DMS153 treated with DMSO at 0.1 percent for 48 hours (cell line): ENCODE data around the gene PLCL1.

ENCODE experiments used
- DNase-seq: peaks from one replicate; lab custom pipeline; 2025; ENCODE audit not compliant: unreplicated experiment; lab: John Stamatoyannopoulos, UW

Gene PLCL1

DNA sequence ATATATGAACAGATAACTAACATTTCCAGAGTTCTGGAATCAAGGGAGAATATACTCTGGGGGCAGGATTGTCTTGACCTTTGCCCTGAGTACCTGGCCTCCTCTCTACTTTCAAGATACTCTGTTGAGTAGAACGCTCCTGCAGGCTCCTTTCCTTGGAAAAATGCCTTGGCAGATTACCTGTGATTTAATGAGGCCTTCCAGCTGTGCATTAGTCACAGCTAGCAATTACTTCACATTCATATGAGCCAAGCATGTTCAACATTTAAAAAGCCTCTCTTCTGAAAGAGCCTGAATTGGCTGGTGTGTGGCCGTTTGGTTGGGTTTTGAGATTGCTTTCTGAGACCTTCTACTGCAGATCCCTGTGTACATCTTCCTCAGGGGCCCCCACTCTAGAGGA lies 142.2 kb downstream of the PLCL1 start:
- DNase-seq: no peak

DNA sequence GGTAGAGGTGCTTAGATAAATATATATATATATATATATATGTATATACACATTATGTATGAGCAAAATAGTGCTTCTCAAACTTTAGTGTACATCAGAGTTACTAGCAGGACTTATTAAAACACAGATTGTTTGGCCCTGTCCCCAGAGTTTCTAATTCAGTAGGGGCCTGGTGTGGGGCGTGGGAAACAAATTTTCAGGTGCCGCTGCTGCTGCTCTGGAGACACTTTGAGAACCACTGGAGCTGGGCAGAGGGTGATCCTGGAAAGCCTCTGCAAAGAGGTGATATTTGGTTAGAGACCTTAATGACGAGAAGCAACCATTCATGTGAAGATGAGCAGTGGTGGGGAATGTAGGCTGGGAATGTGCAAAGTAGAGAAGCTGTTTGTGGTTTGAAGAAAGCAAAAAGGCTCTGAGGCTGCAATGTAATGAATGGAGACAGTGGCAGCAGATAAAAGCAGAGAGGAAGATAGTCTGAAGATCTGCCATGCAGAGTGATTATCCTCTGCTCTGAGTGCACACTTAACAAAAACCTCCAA lies 142.9 kb downstream of the PLCL1 start:
- no peak for DNase-seq

DNA sequence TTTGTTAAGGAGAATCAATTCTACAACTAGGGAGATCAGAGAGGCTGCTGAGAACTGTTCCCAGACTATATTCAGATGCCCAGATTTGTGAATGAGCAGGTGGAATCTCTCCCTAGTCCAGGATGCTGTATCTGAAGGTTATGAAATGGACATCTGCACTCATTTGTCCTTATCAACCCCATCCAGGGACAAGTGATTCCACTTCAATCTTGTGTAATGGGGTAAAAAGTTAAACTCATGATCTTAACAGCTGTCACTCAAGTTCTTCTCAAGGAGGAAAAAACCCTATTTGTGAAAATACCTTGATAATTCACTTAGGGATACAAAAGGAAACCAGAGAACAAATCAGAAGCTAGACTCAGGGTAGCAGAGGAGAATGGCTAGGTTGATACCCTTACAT lies 144.8 kb downstream of the PLCL1 start:
- no peak for DNase-seq

DNA sequence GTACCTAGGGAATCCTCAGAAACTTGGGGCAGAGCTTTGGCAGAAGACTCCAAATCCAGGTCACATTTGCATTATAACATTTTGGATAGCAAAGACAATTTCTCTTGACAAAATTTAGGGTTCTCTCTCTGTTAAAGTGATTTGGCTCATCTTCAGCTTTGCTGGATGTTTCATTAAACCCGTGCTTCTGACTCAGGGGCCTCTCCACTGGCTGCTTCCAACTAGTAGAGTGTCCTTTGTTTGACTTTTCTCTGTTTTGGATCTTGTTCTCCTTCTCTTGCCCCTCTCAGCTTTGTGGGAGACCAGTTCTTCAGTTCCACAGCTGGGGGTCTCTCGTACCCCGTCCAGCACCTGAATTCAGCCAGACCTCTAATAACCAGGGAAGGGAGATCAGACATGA lies 145.6 kb downstream of the PLCL1 start:
- DNase-seq: no peak

DNA sequence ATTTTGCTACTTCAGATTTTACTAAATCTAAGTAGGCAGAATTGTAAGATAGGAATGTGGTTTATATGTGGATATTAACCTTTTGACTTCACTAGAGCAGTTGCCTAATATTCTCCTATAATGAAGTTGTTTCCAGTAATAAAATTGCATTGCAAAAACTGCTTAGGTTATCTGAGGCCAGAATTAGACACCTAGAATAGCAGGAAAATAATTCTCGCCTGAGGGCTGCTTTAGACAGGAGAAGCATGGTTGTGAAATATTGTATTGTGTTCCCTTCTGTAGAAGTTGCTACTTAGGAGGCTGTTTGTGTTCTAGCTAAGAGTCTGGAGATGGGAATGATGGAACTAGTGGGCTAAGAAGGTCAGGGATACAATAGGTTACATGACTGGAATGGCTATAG lies 146.3 kb downstream of the PLCL1 start:
- DNase-seq: no peak

DNA sequence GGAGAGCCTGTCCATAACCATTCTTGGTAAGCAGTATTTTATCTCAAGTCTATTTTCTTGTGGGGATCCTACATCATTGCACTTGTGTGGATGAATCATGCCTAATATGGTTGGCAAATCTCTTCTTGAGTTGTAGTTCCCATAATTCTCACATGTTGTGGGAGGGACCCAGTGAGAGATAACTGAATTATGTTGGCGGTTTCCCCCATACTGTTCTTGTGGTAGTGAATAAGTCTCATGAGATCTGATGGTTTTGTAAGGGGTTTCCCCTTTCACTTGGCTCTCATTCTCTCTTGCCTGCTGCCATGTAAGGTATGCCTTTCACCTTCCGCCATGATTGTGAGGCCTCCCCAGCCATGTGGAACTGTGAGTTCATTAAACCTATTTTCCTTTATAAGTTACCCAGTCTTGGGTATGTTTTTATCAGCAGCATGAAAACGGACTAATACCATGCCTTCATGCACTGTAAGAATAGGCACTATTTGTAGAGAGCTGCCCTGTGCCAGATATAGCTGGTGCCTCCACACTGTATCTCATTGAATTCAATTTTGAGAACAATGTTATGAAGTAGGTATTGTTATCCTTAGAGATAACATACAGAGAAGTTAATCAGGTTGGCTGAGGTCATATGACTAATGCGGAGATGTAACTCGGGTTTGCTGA lies 148.3 kb downstream of the PLCL1 start:
- no peak for DNase-seq

DNA sequence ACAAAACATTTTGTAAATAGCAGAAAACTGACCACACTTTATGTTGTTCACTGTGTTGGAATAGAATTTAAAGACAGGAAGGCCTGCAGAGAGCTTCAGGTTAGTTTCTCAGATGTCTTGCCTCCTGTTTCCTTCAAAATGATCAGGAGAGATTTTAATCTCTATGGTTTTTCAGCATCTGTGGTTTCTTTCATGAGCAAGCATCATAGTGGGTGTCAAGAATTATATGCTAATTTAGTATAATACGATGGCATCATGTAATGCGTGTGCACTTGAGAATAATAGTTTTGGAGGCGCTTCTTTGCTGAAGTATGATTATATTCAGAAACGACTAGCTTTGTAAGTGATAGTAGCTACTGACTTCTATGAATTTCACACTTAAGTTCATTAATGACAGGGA lies 149.9 kb downstream of the PLCL1 start:
- no peak for DNase-seq

DNA sequence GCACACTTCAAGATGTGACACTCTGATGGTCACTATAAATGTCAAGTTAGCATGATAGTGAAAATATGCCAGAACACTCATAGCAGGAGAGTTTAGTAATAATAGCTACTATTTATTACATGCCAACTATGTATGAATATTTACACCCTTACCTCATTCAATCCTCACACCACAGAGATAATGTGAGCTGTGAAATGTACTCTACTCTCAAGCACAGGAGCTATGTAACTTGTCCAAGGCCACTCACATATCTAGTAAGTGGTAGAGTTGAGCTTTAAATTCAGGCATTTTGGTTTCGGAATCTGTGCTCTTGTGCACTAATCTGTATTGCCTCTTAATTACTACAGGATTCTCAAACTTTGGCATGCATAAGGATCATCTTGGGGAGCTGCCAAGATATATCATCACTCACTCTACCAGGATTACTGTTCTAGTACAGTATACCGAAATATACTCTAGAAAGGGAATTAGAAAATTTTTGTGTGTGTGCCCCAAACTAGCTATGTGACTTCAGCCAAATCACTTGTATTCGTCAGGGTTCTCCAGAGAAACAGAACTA lies 154.3 kb downstream of the PLCL1 start:
- DNase-seq: no peak

DNA sequence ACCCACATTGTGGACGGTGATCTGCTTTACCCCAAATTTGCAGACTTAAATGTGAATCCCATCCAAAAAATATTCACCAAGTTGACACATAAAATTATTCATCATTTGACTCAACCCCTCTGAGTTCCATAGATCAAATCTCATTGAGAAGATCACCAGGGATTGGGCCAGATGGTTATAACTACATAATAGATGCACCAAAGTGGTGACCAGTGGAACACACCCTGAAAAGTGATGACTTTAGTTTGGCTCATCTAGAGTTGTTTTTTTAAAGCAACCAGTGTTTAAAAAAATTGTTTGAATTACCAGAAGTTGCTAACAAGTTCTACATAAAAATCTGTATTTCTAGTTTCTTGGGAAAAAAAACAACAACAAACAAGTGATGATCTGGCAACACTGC lies 155.0 kb downstream of the PLCL1 start:
- DNase-seq: no peak

DNA sequence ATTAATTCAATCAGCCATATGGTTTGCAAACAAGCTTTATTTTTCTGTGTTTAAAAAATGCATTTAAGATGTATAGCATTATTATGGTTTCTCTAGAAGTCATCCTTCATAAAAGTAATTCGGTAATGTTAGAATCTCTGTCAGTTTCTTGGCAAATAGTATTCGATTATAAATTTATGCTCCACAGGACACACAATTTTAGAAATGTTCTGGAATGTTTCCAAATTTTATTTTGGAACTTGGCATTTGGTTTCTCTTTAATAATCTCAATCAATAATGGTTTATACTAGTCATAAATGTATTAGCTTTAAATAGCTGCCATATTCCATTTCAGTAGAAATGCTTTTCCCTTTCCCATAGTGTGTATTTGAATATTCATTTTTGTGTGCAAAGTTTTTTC lies 156.4 kb downstream of the PLCL1 start:
- no peak for DNase-seq

DNA sequence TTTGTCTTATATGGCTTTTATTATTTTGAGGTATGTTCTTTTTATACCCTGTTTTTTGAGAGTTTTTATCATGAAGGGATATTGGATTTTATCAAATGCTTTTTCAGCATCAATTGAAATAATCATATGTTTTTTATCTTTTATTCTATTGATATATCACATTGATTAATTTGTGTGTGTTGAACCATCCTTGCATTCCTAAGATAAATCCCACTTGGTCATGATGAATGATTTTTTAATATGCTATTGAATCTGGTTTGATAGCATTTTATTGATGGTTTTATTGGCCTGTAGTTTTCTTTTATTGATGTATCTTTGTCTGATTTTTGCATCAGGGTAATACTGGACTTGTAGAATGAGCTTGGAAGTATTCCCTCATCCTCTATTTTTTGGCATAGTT lies 160.3 kb downstream of the PLCL1 start:
- DNase-seq: no peak

DNA sequence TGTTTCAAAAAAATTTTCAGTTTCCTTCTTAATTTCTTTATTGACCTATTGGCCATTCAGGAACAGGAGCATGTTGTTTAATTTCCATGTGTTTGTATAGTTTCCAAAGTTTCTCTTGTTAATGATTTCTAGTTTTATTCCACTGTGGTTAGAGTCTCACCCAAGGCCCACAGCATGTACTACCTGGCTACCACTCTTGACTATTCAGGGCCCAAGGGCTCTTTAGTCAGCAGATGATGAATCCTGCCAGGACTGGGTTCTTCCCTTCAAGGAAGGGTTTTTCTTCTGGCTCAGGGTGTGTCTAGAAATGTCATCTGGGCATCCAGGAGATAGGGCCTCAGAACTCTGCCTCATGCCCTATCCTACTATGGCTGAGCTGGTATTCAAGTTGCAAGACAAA lies 161.4 kb downstream of the PLCL1 start:
- no peak for DNase-seq

DNA sequence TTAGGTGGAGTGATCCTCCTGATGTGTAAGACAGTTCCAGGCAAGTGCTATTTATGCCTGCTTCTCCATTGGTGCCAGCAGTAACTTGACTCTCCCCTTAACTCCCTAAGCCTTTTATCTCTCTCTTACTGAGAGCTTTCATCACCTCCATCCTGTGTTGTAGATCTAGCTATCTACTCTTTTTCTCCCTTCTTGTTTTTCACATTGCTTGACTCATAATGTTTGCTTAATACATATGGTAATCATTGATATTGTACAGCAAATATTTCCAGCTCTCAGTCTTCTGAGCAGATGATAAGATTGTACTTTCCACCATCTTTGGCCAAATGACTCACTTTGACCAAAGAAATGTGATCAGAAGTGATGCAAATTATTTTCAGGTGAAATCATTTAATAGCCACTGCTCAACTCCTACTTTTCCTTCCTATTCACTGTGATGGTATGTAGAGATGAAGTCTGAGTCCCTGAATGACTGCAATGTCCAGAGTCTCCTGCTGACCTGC lies 165.0 kb downstream of the PLCL1 start:
- no peak for DNase-seq

DNA sequence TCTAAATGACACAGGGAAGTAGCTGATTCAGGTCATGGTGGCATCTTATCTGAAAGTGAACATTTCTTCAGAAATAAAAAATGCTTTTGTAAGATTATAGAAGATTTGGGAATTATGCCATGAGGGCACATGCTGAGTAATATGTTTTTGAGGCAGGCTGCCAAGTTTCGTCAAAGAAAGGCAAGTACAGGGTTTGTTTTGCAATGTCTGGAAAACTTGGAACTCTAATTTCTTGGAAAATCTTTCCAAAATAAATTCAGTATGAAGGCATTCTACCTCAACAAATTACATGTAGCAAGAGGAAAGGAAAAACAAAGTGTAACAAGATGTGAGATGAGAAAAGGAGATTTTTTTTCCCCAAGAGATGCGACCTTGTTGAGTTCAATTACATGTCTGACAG lies 167.7 kb downstream of the PLCL1 start:
- DNase-seq: no peak

DNA sequence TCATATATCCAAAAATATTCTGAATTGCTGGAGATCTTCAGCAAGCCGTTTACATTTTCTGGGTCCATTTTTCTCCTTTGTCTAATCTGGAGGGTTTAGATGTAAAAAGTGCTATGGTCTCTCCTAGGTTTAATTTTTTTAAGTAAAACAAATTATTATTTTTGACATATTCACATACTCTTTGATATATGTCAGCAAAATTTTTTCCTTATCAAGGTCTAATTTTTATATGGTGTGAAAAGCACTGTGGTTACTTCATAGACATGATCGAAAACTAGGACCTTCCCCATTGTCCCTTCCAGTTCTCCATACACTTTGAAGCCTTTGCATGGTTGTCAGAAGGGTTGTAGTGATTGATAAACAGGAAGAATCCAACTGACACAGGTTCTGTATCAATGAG lies 168.2 kb downstream of the PLCL1 start:
- no peak for DNase-seq

DNA sequence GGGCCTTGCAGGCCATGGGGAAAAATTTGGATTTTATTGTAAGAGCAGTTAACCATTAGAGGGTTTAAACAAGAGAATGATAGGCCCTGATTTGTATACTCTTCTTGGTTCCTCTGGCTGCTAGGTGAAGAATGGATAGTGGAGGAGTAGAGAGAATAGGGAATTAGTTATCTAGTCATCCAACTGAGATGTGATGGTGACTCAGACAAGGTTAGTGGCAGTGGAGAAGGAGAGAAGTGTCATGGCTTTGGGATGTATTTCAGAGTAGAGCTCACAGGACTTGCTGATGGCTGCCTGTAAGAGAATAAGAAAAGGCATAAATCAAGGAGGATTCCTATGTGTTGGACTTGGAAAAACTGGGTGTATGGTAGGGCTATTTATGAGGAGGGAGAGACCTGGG lies 169.4 kb downstream of the PLCL1 start:
- DNase-seq: no peak

DNA sequence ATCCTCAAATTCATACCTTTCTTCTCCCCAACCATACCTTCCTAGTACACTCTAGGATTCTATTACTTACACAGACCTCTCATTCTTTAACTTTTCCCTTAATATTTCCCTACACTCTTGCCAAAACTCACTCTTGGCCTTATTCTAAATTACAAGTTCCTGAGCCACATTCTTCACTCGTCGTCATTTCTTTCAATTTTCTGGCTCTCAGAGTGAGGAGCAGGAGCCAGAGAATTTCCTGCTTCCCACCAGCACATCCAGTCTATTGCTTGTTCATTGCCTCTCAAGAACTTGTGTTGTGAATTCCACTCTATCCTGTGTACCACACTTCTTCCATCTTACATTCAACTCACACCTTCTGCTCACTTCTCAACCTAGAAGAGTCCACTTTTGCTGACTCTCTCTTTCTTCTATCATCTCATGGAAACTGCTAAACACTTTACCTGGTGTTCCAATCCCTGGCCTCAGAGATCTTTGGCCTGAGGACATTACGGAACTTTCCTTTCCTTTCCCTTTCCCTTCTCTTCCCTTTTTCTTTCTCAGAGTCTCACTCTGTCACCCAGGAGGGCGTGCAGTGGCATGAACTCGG lies 171.6 kb downstream of the PLCL1 start:
- no peak for DNase-seq

DNA sequence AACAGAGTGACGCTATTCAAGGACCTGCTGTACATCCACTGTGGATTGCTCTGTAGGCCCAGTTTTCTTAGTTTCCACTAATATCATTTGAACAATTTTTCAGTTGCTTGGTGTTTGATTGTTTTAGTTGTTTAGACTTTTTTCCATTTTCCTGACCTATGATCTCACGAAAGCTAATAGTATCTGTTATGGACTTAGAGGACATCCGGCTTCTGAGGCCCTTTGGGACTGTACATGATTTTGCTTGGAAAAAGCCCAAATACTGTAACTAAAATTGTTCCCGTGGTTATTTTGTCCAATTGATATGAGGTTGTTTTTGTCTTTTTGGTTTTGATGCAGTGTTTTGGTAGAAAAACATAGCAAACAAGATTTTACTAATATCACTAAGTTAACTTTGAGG lies 174.6 kb downstream of the PLCL1 start:
- no peak for DNase-seq

DNA sequence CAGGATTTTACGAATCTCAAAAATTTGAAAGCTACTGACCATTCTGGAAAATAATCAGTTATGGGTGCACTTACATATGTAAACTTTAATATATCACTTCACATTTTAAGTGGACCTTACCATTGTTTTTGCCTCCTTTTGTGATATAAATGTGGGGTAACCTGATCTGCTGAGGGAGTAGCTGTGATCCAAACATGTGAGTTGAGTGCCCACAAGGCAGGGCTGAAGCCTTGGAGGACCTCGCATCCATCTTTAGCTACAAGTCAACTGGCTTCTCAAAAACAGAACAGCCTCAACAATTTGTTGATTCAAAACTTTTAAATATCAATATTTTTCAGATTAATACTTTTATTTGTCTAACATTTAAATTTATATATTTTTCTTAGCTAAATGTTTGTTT lies 178.2 kb downstream of the PLCL1 start:
- no peak for DNase-seq

DNA sequence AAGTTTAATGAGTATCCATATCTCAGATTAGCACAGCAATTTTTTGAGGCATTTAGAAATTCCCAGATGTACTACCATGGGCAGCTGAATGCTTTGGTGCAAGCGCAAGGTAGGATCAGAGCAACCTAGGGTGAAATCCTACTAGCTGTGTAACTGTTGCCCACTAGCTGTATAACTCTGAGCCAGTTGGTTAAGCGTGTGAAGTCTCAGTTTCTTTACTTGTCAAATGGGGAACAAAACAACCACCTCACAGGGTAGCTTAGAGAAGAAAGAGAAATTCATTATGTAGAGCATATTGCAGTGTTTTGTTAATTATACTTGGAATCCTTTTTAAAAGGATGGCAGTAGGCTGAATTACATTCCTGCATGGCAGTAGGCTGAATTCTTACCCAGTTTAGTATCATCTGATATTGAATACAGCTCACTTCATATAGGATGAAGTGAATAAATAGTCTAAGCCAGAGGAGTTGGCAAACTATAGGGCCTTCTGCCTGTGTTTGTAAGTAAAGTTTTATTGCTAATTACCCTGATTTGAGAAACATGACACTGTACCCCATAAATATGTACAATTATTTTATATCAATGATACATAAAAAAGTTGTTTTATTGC lies 180.7 kb downstream of the PLCL1 start:
- no peak for DNase-seq

DNA sequence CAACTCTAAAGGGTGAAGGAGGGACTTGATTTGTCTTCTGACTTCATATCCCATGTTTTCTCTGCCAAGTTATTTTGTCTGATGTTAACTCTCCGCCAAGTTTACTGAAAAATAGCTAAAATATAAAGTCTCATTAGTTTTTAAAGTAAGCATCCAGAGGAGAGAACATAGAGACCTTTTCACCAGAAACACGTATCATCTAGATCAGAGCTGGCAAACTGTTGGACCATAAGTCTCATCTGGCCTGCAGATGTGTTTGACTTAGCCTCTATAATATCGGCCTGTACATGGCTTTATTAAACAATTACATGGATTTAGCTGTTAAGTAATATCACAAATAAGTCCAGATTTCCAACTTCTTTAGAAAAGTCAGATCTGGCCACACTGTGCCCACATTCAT lies 182.6 kb downstream of the PLCL1 start:
- DNase-seq: no peak

DNA sequence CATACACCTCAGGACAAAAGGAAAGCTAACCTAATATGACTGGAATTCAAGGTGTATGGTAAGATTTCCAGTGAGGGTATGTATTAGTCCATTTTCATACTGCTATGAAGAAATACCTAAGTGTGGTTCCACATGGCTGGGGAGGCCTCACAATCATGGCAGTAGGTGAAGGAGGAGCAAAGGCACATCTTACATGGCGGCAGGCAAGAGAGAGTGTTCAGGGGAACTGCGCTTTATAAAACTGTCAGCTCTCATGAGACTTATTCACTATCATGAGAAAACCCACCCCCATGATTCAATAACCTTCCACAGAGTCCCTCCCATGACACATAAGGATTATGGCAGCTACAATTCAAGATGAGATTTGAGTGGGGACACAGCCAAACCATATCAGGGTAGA lies 186.0 kb downstream of the PLCL1 start:
- DNase-seq: no peak
